DMS53 treated with DMSO at 0.1 percent for 48 hours (cell line): Measurements from ENCODE around the gene TLE5.
A peak's percentile ranks its signal among the peaks of the same experiment; 100 is the strongest.
"Not testable (repeated sequence)": the region's sequence is repeated elsewhere in the genome, so short reads cannot be mapped to it uniquely, and the experiment has no call there.

Experiments used
- DNase-seq: peaks from one replicate; lab custom pipeline; 2025; ENCODE audit not compliant: unreplicated experiment; lab: John Stamatoyannopoulos, UW

TLE5 gene

GRCh38 chr19:3064011-3064330 lies 1.7 kb upstream of the TLE5 start:
- no peak for DNase-seq

GRCh38 chr19:3061182-3062161 lies 823 bp downstream of the TLE5 start:
- DNase-seq = no peak

- no peak for DNase-seq
Observed at GRCh38 chr19:3060857-3061181, 1.5 kb downstream of the TLE5 start.

- DNase-seq = no peak
Observed at GRCh38 chr19:3059653-3060052, 2.6 kb downstream of the TLE5 start.

- no peak for DNase-seq
Observed at GRCh38 chr19:3058821-3059314, 3.4 kb downstream of the TLE5 start.

- DNase-seq = no peak
Observed at GRCh38 chr19:3058009-3058820, 4.1 kb downstream of the TLE5 start.

GRCh38 chr19:3057275-3057714 lies 5.0 kb downstream of the TLE5 start:
- no peak for DNase-seq

GRCh38 chr19:3056417-3057088 lies 5.7 kb downstream of the TLE5 start:
- no peak for DNase-seq

- no peak for DNase-seq
Observed at GRCh38 chr19:3055741-3056416, 6.4 kb downstream of the TLE5 start.

GRCh38 chr19:3054972-3055740 lies 7.1 kb downstream of the TLE5 start:
- no peak for DNase-seq

- DNase-seq = no peak
Observed at GRCh38 chr19:3054265-3054971, 7.9 kb downstream of the TLE5 start.

GRCh38 chr19:3053780-3054179 lies 8.5 kb downstream of the TLE5 start:
- no peak for DNase-seq

GRCh38 chr19:3053218-3053621 lies 9.1 kb downstream of the TLE5 start:
- DNase-seq = no peak

- not testable (repeated sequence) for DNase-seq
Observed at GRCh38 chr19:3050016-3050415, 12.3 kb downstream of the TLE5 start.

GRCh38 chr19:3049089-3049488 lies 13.2 kb downstream of the TLE5 start:
- DNase-seq = no peak

- no peak for DNase-seq
Observed at GRCh38 chr19:3048190-3048533, 14.1 kb downstream of the TLE5 start.

- DNase-seq = peak; percentile 59
Observed at GRCh38 chr19:3047496-3048189, 14.7 kb downstream of the TLE5 start.

- no peak for DNase-seq
Observed at GRCh38 chr19:3046698-3047495, 15.4 kb downstream of the TLE5 start.
